ENCODE data around the gene NT5E.
A peak's percentile ranks its signal among the peaks of the same experiment; 100 is the strongest.

The NT5E gene

DNA sequence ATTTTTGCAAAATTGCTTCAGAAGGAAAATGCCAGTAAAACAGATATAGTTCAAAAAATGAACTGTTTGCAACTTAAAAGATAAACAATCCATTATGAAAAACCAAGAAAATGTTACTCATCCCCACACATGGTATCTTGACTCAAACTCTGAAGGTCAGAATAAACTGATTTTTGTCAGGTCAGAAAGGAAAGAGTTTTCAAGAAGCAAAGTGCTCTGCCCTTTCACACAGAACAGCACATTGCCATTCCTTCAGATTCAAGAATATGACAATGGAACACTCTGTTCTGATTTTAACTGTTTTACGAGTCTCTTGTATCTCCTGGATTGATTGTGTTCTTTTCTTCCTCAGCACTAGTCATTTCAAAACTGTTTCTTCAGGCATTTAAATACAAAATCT, 33.8 kb upstream of the NT5E start:
- TF ChIP-seq, protein P1, sequence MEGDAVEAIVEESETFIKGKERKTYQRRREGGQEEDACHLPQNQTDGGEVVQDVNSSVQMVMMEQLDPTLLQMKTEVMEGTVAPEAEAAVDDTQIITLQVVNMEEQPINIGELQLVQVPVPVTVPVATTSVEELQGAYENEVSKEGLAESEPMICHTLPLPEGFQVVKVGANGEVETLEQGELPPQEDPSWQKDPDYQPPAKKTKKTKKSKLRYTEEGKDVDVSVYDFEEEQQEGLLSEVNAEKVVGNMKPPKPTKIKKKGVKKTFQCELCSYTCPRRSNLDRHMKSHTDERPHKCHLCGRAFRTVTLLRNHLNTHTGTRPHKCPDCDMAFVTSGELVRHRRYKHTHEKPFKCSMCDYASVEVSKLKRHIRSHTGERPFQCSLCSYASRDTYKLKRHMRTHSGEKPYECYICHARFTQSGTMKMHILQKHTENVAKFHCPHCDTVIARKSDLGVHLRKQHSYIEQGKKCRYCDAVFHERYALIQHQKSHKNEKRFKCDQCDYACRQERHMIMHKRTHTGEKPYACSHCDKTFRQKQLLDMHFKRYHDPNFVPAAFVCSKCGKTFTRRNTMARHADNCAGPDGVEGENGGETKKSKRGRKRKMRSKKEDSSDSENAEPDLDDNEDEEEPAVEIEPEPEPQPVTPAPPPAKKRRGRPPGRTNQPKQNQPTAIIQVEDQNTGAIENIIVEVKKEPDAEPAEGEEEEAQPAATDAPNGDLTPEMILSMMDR (IDR thresholded peaks at IDR 0.05; ENCODE audit: low read depth, low read length, missing control alignments): no peak
- DNase-seq (ENCODE audit: low read depth): no peak

DNA sequence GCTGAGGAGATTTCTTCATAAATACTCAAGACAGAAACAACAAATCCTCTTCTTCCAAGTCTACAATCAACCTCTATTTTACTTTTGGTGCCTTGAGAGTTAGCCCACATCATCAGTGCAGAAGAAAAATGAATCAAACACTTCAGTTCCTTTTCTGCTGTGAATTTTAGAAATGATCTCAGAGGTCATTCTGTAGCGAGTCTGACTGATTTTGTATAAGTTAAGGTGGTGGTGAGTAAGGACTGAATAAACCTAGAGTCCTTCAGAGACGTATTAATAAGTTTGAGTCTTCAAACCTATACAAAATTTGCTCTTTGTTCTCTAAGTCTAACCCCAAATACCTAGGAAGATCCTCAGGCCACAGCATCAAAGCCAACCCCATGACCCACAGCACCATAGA, 33.1 kb upstream of the NT5E start:
- H3K4me3 ChIP-seq (ENCODE audit: low read depth, low read length): no peak overlapping the region
- TF ChIP-seq, protein P1 (IDR thresholded peaks at IDR 0.05; ENCODE audit: low read depth, low read length, missing control alignments): no peak
- DNase-seq (ENCODE audit: low read depth): no peak

More for the DNA sequence above, 33.8 kb upstream of the NT5E start:
- H3K4me3 ChIP-seq (ENCODE audit: low read depth, low read length): no peak overlapping the region

DNA sequence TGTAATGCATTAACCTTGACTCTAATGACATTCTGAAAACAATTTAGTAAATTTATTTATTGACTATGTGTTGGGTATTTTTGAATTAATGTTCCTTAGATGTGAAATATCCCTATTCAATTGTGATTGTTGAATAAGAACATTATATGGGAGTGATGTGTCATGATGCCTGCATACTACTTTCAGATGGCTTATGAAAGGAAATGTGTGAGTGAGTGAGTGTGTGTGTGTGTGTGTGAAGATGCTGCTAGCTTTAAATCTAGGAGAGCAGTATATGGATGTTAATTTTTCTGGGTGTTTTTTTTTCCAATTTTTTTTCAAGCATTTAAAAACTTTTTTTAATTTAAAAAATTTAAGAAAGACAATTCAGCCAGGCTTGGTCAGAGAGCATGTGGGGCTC, 32.5 kb upstream of the NT5E start:
- no peak overlapping the region for H3K4me3 ChIP-seq (ENCODE audit: low read depth, low read length)
- no peak for DNase-seq (ENCODE audit: low read depth)
- TF ChIP-seq, protein P1 (IDR thresholded peaks at IDR 0.05; ENCODE audit: low read depth, low read length, missing control alignments): no peak

GRCh38 chr6:85418059-85418458, 31.8 kb upstream of the NT5E start:
- no peak for DNase-seq (ENCODE audit: low read depth)
- no peak overlapping the region for H3K4me3 ChIP-seq (ENCODE audit: low read depth, low read length)
- TF ChIP-seq, protein P1 (IDR thresholded peaks at IDR 0.05; ENCODE audit: low read depth, low read length, missing control alignments): no peak

- TF ChIP-seq, protein P1 (IDR thresholded peaks at IDR 0.05; ENCODE audit: low read depth, low read length, missing control alignments): no peak
- H3K4me3 ChIP-seq (ENCODE audit: low read depth, low read length): no peak overlapping the region
- peak; percentile 12 for DNase-seq (ENCODE audit: low read depth)
Measured at GRCh38 chr6:85419046-85419759, 30.7 kb upstream of the NT5E start.

- TF ChIP-seq, protein P1 (IDR thresholded peaks at IDR 0.05; ENCODE audit: low read depth, low read length, missing control alignments): no peak
- H3K4me3 ChIP-seq (ENCODE audit: low read depth, low read length): no peak overlapping the region
- no peak for DNase-seq (ENCODE audit: low read depth)
Measured at GRCh38 chr6:85420551-85420950, 29.3 kb upstream of the NT5E start.

DNA sequence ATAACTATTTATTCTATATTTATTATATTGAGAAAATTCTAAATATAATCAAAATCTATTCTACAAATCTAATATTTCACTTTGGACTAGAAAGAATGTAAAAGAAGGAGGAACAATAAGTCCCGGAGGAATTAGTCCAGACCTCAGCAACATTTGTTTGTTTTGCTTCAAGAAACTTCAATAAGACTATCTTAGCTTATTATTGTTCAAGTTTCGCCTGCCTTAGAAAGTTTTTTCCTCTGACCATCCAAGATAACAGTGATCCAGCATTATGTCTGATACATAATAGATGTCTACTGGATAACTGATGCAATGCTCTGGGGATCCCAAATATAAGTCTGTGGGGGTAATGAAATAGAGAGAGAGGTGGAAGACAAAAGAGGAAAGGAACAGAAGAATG, 28.7 kb upstream of the NT5E start:
- no peak overlapping the region for H3K4me3 ChIP-seq (ENCODE audit: low read depth, low read length)
- no peak for DNase-seq (ENCODE audit: low read depth)
- TF ChIP-seq, protein P1 (IDR thresholded peaks at IDR 0.05; ENCODE audit: low read depth, low read length, missing control alignments): no peak
